NCI-H187 treated with DMSO at 0.1 percent for 48 hours (cell line): ENCODE measurements around the gene MACROD2.

Source experiments
- DNase-seq: peaks from one replicate; lab custom pipeline; 2025; lab: John Stamatoyannopoulos, UW

Gene MACROD2

GRCh38 chr20:15675061-15675514 is 1679.8 kb downstream of the MACROD2 start:
- no peak for DNase-seq

- no peak for DNase-seq
Observed at GRCh38 chr20:15675813-15676484, 1680.6 kb downstream of the MACROD2 start.

- DNase-seq = no peak
Observed at GRCh38 chr20:15676815-15677214, 1681.5 kb downstream of the MACROD2 start.

- DNase-seq = no peak
Observed at GRCh38 chr20:15682690-15683089, 1687.4 kb downstream of the MACROD2 start.

GRCh38 chr20:15692570-15692969 is 1697.3 kb downstream of the MACROD2 start:
- no peak for DNase-seq

GRCh38 chr20:15699431-15700146 is 1704.3 kb downstream of the MACROD2 start:
- DNase-seq = no peak

- DNase-seq = no peak
Observed at GRCh38 chr20:15700147-15700765, 1704.9 kb downstream of the MACROD2 start.

GRCh38 chr20:15702161-15702560 is 1706.8 kb downstream of the MACROD2 start:
- DNase-seq = no peak

GRCh38 chr20:15703171-15703911 is 1708.0 kb downstream of the MACROD2 start:
- DNase-seq = no peak

GRCh38 chr20:15705975-15706374 is 1710.7 kb downstream of the MACROD2 start:
- no peak for DNase-seq

GRCh38 chr20:15706719-15707118 is 1711.4 kb downstream of the MACROD2 start:
- no peak for DNase-seq

- DNase-seq = no peak
Observed at GRCh38 chr20:15708984-15709598, 1713.8 kb downstream of the MACROD2 start.

- DNase-seq = no peak
Observed at GRCh38 chr20:15710636-15711035, 1715.3 kb downstream of the MACROD2 start.

- DNase-seq = no peak
Observed at GRCh38 chr20:15711177-15711576, 1715.9 kb downstream of the MACROD2 start.

- no peak for DNase-seq
Observed at GRCh38 chr20:15716256-15716655, 1720.9 kb downstream of the MACROD2 start.

GRCh38 chr20:15726416-15726815 is 1731.1 kb downstream of the MACROD2 start:
- no peak for DNase-seq

- no peak for DNase-seq
Observed at GRCh38 chr20:15734052-15734451, 1738.7 kb downstream of the MACROD2 start.

GRCh38 chr20:15739035-15739434 is 1743.7 kb downstream of the MACROD2 start:
- DNase-seq = no peak

GRCh38 chr20:15740046-15740775 is 1744.9 kb downstream of the MACROD2 start:
- DNase-seq = no peak

- DNase-seq = no peak
Observed at GRCh38 chr20:15742087-15742486, 1746.8 kb downstream of the MACROD2 start.

- no peak for DNase-seq
Observed at GRCh38 chr20:15742627-15743026, 1747.3 kb downstream of the MACROD2 start.
